Fibroblast of pulmonary artery (primary cell): ENCODE results near the gene ROMO1.
A peak's percentile ranks its signal among the peaks of the same experiment; 100 is the strongest.
"Not testable (repeated sequence)": the region's sequence is repeated elsewhere in the genome, so short reads cannot be mapped to it uniquely, and the experiment has no call there.

Experiments used
- DNase-seq: peaks from one replicate; pipeline ENCODE4 v3.0.0-alpha.2; 2010; ENCODE audit warnings: low read depth
- H3K4me3 ChIP-seq: replicated peaks from 2 replicates; pipeline ENCODE4 v1.5.1; 2011; ENCODE audit warnings: low read depth, mild to moderate bottlenecking, control low read depth, low read length, moderate library complexity
- CTCF ChIP-seq: IDR thresholded peaks from 2 replicates; pipeline ENCODE4 v1.5.1; 2011; ENCODE audit warnings: mild to moderate bottlenecking, control low read depth, low read length, inconsistent platforms; ENCODE audit errors: missing control alignments

ROMO1 gene

GRCh38 chr20:35738410-35739179 lies 39.4 kb downstream of the ROMO1 start:
- TF ChIP-seq CTCF, result no peak
- no peak for DNase-seq
- peak overlapping the region; percentile 23 for H3K4me3 ChIP-seq

GRCh38 chr20:35739294-35740163 lies 40.3 kb downstream of the ROMO1 start:
- peak overlapping the region; percentile 99 for H3K4me3 ChIP-seq
- TF ChIP-seq CTCF, result peak; percentile 41
- DNase-seq, result peak; percentile 61

GRCh38 chr20:35741892-35742740 lies 42.9 kb downstream of the ROMO1 start, which contains the start of gene RBM39:
Gene RBM39, minus strand, starts transcription at chr20:35742260. Its CDS starts 1,386 bp downstream, at chr20:35740874.
- TF ChIP-seq CTCF, result peak; percentile 33
- peak within 1 kb of the TSS; percentile 99 for H3K4me3 ChIP-seq
- peak; percentile 100 for DNase-seq

- TF ChIP-seq CTCF, result no peak
- no peak for DNase-seq
- peak overlapping the region; percentile 72 for H3K4me3 ChIP-seq
These were observed 43.7 kb downstream of the ROMO1 start for GRCh38 chr20:35742741-35743523.

- H3K4me3 ChIP-seq, result no peak overlapping the region
- no peak for DNase-seq
- no peak for TF ChIP-seq CTCF
These were observed 44.7 kb downstream of the ROMO1 start for GRCh38 chr20:35743693-35744491.

- not testable (repeated sequence) for H3K4me3 ChIP-seq, DNase-seq
These were observed 45.3 kb downstream of the ROMO1 start for GRCh38 chr20:35744492-35744841.
